ENCODE measurements around the gene OPTN.

DNA sequence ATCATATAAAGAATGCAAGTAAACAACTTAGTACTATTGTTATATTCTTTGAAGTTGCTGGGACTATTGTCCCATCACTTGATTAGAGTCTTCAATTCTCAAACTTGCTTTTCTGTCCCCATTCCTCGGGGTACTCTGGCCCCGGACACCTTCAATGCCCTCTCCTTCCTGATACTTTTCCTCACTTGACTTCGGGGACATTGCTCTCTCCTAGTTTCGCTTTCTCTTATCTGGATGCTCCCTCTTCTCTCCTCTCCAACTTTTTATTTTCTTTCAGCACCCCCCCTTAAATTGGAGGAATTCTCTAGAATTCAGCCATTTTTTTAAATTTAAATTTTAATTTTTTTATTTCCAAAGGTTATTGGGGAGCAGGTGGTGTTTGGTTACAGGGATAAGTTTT, 10.6 kb upstream of the OPTN start:
- TF ChIP-seq CTCF (IDR thresholded peaks at IDR 0.05): no peak
- TF ChIP-seq ZFX (IDR thresholded peaks at IDR 0.05; ENCODE audit: borderline replicate concordance): no peak

Measured in 22Rv1 (cell line).